NOMO-1 (cell line): ENCODE data around the gene SPDYE3.

Source experiments
- DNase-seq, 2 experiments: peaks; one replicate each; lab custom pipeline; 2025; ENCODE audit not compliant: unreplicated experiment in 2 of 2; lab: John Stamatoyannopoulos, UW

The SPDYE3 gene

GRCh38 chr7:100369105-100369504 is 61.6 kb downstream of the SPDYE3 start:
- peak; percentile 100 for DNase-seq

- no peak for DNase-seq
These were observed 62.8 kb downstream of the SPDYE3 start for GRCh38 chr7:100370303-100370702.

- DNase-seq = no peak
These were observed 63.2 kb downstream of the SPDYE3 start for GRCh38 chr7:100370746-100371145.

- DNase-seq = no peak
These were observed 64.2 kb downstream of the SPDYE3 start for GRCh38 chr7:100371561-100372171.
